Left cardiac atrium (tissue), 4 donors: ENCODE data around the gene PMCH. TPM values are rescaled to one million over a fixed set of nuclear protein-coding genes. Genes with fewer than 3 reads are reported as not detected.
"Not testable (repeated sequence)": the region's sequence is repeated elsewhere in the genome, so short reads cannot be mapped to it uniquely, and the experiment has no call there.

Experiments used
- ATAC-seq, 2 donors: fragments of 200-7000 bp; cut with Tn5 transposase; one replicate each; pipeline ENCODE4 v1.9.1; 2020; ENCODE audit warnings: mild to moderate bottlenecking in 2 of 2, moderate library complexity in 2 of 2
- DNase-seq: peaks from one replicate; pipeline ENCODE4 v3.0.0-alpha.2; 2020
- intact Hi-C, 2 donors: fragments of 100-400 bp; cut with DNase I; formaldehyde crosslinking; loops; one replicate each; pipeline versions ENCODE4 v1.14.1 to v1.15.1; 2022 to 2023
- total RNA-seq, 2 donors: library from RNA; stranded (reverse); fragmentation: NEBNext Ultra II Directional; extraction: Animal tissue kit (Norgen Biotek cat#: 25700); gene quantifications; one replicate each; pipeline ENCODE4 v1.2.1, GENCODE V29; 2021
- donor health status: DM: no; HTN: yes; CAD: no.
- donor health status: DM: no; HTN: yes; CAD: no; lungs with severe emphysema.
- donor health status: DM: yes; HTN: yes; CAD: no.
- donor health status: Dilated cardiomyopathy.

The PMCH gene
- total RNA-seq, 2 donors from 2014 or later: not detected

DNA sequence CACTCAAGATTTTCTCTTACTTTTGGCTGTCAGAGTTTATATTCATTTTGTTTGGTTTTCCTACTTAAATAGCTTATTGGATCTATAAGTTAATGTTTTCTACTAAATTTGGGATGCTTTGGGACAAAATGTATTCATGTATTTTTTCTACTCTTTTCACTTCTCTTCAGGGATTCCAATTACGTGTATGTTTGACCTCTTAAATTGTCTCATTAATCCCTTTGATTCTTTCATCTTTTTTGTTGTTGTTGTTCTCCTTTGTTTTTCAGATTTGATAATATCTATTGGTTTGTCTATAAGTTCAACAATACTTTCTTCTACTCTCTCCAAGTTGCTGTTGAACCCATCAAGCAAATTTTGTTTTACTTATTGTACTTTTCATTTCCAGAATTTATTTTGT, 34.2 kb downstream of the PMCH start:
- intact Hi-C loops: no loop called here
- no peak for DNase-seq
- ATAC-seq: no peak

DNA sequence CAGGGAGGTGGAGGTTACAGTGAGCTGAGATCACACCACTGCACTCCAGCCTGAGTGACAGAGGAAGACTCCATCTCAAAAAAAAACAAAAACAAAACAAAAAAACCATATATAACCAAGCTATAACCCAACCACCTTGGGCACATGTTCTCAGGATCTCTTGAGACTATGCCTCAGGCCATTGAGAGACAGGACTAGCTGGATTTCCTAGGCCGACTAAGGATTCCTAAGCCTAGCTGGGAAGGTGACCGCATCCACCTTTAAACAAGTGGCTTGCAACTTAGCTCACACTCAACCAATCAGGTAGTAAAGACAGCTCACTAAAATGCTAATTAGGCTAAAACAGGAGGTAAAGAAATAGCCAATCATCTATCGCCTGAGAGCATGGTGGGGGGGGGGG, 42.4 kb downstream of the PMCH start:
- intact Hi-C loops: not testable (repeated sequence)

DNA sequence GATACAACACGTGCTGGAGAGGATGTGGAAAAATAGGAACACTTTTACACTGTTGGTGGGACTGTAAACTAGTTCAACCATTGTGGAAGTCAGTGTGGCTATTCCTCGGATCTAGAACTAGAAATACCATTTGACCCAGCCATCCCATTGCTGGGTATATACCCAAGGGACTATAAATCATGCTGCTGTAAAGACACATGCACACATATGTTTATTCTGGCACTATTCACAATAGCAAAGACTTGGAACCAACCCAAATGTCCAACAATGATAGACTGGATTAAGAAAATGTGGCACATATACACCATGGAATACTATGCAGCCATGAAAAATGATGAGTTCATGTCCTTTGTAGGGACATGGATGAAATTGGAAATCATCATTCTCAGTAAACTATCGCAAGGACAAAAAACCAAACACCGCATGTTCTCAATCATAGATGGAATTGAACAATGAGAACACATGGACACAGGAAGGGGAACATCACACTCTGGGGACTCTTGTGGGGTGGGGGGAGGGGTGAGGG, 50.5 kb downstream of the PMCH start:
- DNase-seq, intact Hi-C loops, ATAC-seq: not testable (repeated sequence)

More for the DNA sequence above, 42.4 kb downstream of the PMCH start:
- ATAC-seq, DNase-seq: not testable (repeated sequence)

Other genes starting within 250 kb of the PMCH start
- 10 to 100 TPM; 31.8 to 39.4 TPM for gene WASHC3, start 135.8 kb downstream of the PMCH start, total RNA-seq
- gene NUP37, start 77.7 kb downstream of the PMCH start, total RNA-seq: 10 to 100 TPM; 14.8 to 16.5 TPM
- gene PARPBP, start 77.7 kb downstream of the PMCH start, total RNA-seq: 1 to 10 TPM in 1 of 2 donors, under 1 TPM in 1; 0.81 to 1.2 TPM